ENCODE results near the gene ACTMAP. TPM values are rescaled to one million over a fixed set of nuclear protein-coding genes. Genes with fewer than 3 reads are reported as not detected.

The ACTMAP gene
- total and polyA plus RNA-seq, 9 donors: 2.1 to 6.5 (median 3.7) TPM

- no peak overlapping the region for H3K4me3 ChIP-seq
- H3K27me3 ChIP-seq: no peaks in the 10 kb centered on the region
- TF ChIP-seq EP300 (IDR thresholded peaks at IDR 0.05) (no peak), CTCF (IDR thresholded peaks at IDR 0.05) (no peak), POLR2A (IDR thresholded peaks at IDR 0.05) (no peak)
- intact Hi-C loops (cut with DNase I): no loop called here
- WGBS, 3 donors: 89 to 90% (median 90%) methylated on average over 13 of the region's 13 CpGs
- peaks cover 6% of the 10 kb centered on the region for H3K4me1 ChIP-seq (ENCODE audit: insufficient read depth)
- H3K9me3 ChIP-seq: no peaks in the 10 kb centered on the region
- no peaks in the 10 kb centered on the region for H3K36me3 ChIP-seq
- DNase-seq: no peak
- H3K27ac ChIP-seq: no peak overlapping the region
These were observed 9.1 kb upstream of the ACTMAP start for GRCh38 chr19:40759352-40759751.

DNA sequence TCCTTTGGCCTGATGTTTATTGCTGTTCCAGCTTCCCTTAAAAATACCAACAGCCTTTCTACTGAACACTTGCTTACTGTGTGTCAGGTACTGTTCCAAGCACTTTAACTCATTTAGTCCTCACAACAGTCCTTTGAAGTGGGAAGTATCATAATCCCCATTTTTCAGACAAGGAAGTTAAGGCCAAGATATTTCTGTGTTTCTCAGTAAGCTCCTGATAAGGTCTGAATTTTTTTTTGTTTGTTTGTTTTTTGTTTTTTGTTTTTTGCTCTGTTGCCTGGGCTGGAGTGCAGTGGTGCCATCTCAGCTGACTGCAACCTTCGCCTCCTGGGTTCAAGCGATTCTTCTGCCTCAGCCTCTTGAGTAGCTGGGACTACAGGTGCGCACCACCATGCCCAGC lies 8.2 kb upstream of the ACTMAP start:
- 98% methylated on average over 3 of the region's 3 CpGs for WGBS, 3 donors
- Histone ChIP-seq H3K4me1 (ENCODE audit: insufficient read depth) (peaks cover 10% of the 10 kb centered on the region), H3K27me3 (no peaks in the 10 kb centered on the region), H3K4me3 (no peak overlapping the region), H3K9me3 (no peaks in the 10 kb centered on the region), H3K36me3 (no peaks in the 10 kb centered on the region), H3K27ac (no peak overlapping the region)
- TF ChIP-seq EP300 (IDR thresholded peaks at IDR 0.05) (no peak), CTCF (IDR thresholded peaks at IDR 0.05) (no peak), POLR2A (IDR thresholded peaks at IDR 0.05) (no peak)
- DNase-seq: no peak
- intact Hi-C loops (cut with DNase I): no loop called here

DNA sequence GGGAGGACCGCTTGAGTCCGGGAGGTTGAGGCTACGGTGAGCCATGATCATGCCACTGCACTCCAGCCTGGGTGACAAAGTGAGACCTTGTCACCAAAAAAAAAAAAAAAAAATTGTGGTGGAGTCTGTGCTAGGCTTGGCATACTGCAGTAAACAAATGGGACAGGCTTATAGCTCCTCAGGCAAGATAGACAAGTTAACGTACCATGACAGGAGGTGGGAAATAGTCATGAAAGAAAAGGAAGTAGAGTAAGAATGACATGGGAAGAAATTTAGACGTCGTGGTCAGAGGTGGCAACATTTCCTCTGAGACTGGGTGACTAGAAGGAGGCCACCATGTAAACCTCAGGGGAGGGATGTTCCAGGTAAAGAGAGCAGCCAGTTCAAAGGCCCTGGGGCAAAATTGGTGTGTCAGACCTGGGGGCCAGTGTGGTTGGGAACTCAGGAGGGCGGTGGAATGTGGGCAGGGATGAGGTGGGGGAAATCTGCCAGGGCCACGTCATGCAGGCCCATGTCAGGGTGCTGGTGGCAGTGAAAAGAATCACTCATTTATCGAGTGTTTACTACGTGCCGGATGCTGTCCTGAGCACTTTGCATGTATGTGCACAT lies 6.3 kb upstream of the ACTMAP start:
- intact Hi-C loops (cut with DNase I): no loop called here
- DNase-seq: no peak
- Histone ChIP-seq H3K36me3 (no peaks in the 10 kb centered on the region), H3K4me1 (ENCODE audit: insufficient read depth) (peaks cover 13% of the 10 kb centered on the region), H3K9me3 (no peaks in the 10 kb centered on the region), H3K4me3 (no peak overlapping the region), H3K27ac (no peak overlapping the region), H3K27me3 (no peaks in the 10 kb centered on the region)
- 79 to 89% (median 86%) methylated on average over 10 to 11 of the region's 11 CpGs for WGBS, 3 donors
- TF ChIP-seq EP300 (IDR thresholded peaks at IDR 0.05) (no peak), CTCF (IDR thresholded peaks at IDR 0.05) (no peak), POLR2A (IDR thresholded peaks at IDR 0.05) (no peak)

DNA sequence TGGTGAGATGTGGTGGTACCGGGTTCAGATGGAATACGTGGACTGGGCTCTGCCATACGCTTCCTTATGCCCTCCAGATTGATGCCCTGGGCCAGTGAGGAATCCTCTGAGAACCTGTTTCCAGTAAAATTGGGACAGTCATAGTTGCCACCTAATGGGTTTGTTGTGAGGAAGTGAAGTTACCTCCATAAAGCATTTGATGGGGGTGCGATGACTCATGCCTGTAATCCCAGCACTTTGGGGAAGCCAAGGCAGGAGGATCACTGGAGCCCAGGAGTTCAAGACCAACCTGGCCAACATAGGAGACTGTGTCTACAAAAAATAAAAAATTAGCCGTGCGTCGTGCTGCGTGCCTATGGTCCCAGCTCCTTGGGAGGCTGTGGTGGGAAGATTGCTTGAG lies 5.5 kb upstream of the ACTMAP start:
- intact Hi-C loops (cut with DNase I): no loop called here
- 92 to 95% (median 93%) methylated on average over 8 of the region's 8 CpGs for WGBS, 3 donors
- no peak for DNase-seq
- H3K36me3 ChIP-seq: no peaks in the 10 kb centered on the region
- H3K27me3 ChIP-seq: no peaks in the 10 kb centered on the region
- H3K27ac ChIP-seq: no peak overlapping the region
- no peak overlapping the region for H3K4me3 ChIP-seq
- TF ChIP-seq EP300 (IDR thresholded peaks at IDR 0.05) (no peak), CTCF (IDR thresholded peaks at IDR 0.05) (no peak), POLR2A (IDR thresholded peaks at IDR 0.05) (no peak)
- H3K4me1 ChIP-seq (ENCODE audit: insufficient read depth): peaks cover 13% of the 10 kb centered on the region
- H3K9me3 ChIP-seq: no peaks in the 10 kb centered on the region

Measured in ovary (tissue), 9 donors.